Neuron (in vitro differentiated cells): ENCODE measurements around the gene ST3GAL4.

Source experiments
- H2AFZ ChIP-seq: one replicate; pipeline ENCODE4 v1.6.1; 2013; ENCODE audit warnings: low read depth, mild to moderate bottlenecking, inconsistent platforms, low read length, moderate library complexity
- H3K27me3 ChIP-seq: one replicate; pipeline ENCODE4 v1.6.1; 2013; ENCODE audit warnings: low read length; ENCODE audit not compliant: insufficient read depth
- H3K36me3 ChIP-seq: one replicate; pipeline ENCODE4 v1.6.1; 2013; ENCODE audit warnings: low read length; ENCODE audit not compliant: insufficient read depth
- H3K4me1 ChIP-seq: one replicate; pipeline ENCODE4 v1.6.1; 2013; ENCODE audit warnings: low read length; ENCODE audit not compliant: insufficient read depth
- H3K4me3 ChIP-seq: 2 replicates; pipeline ENCODE4 v1.5.1; 2013; ENCODE audit warnings: mild to moderate bottlenecking, low read length, moderate library complexity
- H3K9me3 ChIP-seq: one replicate; pipeline ENCODE4 v1.6.1; 2013; ENCODE audit warnings: low read length

ST3GAL4 gene

DNA sequence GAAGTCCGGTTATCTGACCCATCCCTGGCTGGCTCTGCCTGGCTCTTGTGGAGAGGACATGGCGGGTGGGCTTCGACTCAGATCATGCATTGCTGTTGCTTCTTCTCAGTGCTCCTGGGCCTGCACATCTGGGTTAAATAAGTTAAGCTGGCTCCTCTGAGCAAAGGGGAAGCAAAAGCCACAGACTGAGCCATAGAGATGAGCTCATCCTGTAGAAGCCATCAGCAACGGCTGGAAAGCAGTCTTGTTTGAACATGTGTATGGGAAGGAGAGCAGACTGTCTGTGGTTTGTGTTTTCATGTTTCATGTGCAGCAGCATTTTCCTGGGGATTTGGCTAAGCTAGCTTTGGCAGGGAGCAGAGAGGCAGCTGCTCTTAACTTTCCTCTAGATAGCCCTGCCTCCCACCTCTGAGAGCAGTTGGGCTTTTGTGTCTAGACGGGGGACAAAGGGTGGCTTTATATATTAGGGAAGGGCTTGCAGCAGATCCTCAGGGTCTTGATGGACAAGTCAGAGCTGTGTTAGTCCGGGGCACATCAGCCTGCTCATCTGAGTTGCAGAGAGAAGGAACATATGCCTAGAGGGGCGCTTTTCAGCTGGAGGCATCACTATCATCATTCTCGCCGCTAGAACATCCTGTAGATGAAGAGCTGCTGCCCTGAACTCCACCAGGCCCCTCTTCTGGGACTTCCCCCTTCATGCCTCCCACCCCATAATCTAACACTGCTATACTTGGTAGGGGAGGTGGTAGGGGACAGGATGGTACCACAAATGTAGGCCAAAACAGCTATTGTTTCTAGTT, 36.7 kb upstream of the ST3GAL4 start:
- H3K27me3 ChIP-seq = no peaks in the 10 kb centered on the region
- no peaks in the 10 kb centered on the region for H3K9me3 ChIP-seq
- H2AFZ ChIP-seq = no peak overlapping the region
- H3K36me3 ChIP-seq = no peaks in the 10 kb centered on the region
- H3K4me3 ChIP-seq = no peak overlapping the region
- no peaks in the 10 kb centered on the region for H3K4me1 ChIP-seq

DNA sequence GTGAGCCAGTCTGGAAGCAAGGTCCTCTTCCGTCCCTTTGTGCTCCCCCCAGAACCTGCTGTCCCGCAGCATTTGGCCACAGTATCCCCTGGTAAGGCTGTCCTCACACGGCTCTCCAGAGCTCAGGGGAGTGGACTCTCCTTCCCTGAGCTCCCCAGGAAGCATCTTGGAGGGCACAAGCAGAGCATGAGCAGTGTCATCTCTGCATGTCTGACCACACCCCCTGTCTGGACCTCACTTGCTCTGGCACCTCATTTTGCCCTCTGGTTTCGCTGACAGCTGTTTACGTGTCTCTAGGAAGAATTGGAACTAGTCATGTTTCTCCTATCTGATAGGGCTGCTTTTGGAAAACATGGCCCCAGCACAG, 36.1 kb upstream of the ST3GAL4 start:
- H2AFZ ChIP-seq = no peak overlapping the region
- no peaks in the 10 kb centered on the region for H3K4me1 ChIP-seq
- H3K4me3 ChIP-seq = no peak overlapping the region

DNA sequence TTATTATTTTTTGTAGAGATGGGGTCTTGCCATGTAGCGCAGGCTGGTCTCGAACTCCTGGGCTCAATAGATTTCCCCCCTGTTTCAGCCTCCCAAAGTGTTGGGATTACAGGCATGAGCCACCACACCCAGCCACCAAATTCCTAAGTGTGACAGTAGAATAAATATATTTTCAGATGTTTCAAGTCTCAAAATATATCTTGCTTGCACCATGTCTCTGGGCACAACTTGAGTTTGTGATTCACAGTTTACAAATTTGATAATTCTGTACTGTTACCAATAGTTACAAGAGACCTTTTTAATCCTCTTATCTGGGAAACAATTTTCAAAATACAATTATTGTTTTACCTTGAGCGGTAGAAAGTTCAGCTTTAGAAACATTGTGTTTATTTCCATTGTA, 32.5 kb upstream of the ST3GAL4 start:
- Histone ChIP-seq H3K9me3 (no peaks in the 10 kb centered on the region), H3K27me3 (no peaks in the 10 kb centered on the region), H3K4me1 (no peaks in the 10 kb centered on the region), H2AFZ (no peak overlapping the region), H3K4me3 (no peak overlapping the region), H3K36me3 (no peaks in the 10 kb centered on the region)

More for the DNA sequence above, 36.1 kb upstream of the ST3GAL4 start:
- Histone ChIP-seq H3K9me3 (no peaks in the 10 kb centered on the region), H3K27me3 (no peaks in the 10 kb centered on the region), H3K36me3 (no peaks in the 10 kb centered on the region)

DNA sequence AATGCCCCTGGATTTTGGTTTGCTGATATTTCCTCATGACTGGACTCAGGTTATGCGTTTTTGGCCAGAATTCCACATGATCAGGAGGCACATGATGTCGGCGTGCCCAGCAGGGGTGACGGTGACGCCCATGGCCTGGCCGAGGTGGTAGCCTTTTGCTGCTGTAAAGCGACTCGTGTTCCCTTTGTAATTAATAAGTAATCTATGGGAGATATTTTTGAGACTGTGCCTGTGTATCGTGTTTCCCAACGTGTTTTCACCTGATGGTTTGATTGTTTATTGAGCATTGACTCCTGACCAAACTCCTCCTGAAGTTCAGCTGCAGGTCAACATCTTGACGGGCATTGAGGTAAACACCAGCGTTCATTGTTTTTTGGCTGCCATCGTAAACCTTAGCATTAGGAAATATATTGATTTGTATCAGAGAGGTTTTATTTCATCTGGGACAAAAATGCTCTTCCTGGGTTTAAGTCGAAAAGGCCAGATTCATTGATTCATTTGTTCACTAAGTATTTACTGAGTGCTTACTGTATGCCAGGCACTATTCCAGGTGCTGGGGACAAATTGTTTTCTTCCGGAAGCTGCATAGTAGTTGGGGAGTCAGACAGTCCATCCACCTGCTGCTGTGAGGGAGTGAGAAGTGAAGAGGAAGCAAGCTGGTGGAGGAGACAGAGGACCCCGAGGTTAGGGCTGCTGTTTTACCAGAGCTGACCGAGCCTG, 28.0 kb upstream of the ST3GAL4 start:
- Histone ChIP-seq H3K9me3 (no peaks in the 10 kb centered on the region), H3K27me3 (no peaks in the 10 kb centered on the region), H3K4me1 (no peaks in the 10 kb centered on the region), H2AFZ (no peak overlapping the region), H3K4me3 (no peak overlapping the region), H3K36me3 (peaks cover 5% of the 10 kb centered on the region)

DNA sequence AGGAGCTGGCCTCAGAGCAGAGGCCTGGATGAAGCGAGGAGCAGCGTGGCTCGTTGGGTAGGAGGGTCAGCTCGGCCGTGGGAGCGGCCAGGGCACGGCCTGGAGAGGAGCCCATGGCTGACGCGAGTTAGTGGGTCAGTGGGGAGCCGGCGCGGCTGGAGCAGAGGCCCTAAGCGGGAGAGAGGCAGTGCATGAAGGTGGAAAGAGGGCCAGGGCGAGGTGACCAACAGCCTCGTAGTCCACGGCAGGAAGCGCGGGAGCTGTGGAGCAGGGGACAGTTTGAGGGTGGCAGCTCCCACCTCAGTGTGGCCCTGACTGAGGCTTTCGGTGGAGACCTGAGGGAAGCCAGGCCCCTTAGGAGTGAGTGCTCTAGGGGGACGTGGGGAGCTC, 27.5 kb upstream of the ST3GAL4 start:
- Histone ChIP-seq H3K9me3 (no peaks in the 10 kb centered on the region), H3K4me3 (no peak overlapping the region), H3K27me3 (no peaks in the 10 kb centered on the region), H2AFZ (no peak overlapping the region), H3K4me1 (no peaks in the 10 kb centered on the region), H3K36me3 (peaks cover 5% of the 10 kb centered on the region)

DNA sequence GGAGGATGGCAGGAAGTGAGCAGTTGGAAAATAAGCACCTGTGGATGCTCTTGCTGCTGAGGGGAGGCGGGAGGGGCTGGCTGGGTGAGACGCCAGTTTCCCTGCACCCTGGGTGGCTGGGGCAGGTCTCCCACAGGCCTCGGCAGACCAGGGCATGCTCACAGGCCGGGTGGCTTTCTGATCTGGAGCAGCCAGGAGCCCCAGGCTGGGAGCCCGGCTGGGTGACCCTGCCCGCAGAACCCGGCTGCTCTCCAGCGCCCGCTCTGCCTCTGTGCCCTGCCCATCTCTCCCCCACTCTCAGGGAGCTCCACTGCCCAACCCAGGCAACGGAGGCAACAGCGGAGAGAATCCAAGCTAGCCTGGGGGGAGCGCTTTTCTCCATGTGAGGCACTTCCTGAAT, 27.0 kb upstream of the ST3GAL4 start:
- no peak overlapping the region for H3K4me3 ChIP-seq
- no peaks in the 10 kb centered on the region for H3K9me3 ChIP-seq
- H3K36me3 ChIP-seq = peaks cover 5% of the 10 kb centered on the region
- H2AFZ ChIP-seq = no peak overlapping the region
- no peaks in the 10 kb centered on the region for H3K27me3 ChIP-seq
- no peaks in the 10 kb centered on the region for H3K4me1 ChIP-seq

DNA sequence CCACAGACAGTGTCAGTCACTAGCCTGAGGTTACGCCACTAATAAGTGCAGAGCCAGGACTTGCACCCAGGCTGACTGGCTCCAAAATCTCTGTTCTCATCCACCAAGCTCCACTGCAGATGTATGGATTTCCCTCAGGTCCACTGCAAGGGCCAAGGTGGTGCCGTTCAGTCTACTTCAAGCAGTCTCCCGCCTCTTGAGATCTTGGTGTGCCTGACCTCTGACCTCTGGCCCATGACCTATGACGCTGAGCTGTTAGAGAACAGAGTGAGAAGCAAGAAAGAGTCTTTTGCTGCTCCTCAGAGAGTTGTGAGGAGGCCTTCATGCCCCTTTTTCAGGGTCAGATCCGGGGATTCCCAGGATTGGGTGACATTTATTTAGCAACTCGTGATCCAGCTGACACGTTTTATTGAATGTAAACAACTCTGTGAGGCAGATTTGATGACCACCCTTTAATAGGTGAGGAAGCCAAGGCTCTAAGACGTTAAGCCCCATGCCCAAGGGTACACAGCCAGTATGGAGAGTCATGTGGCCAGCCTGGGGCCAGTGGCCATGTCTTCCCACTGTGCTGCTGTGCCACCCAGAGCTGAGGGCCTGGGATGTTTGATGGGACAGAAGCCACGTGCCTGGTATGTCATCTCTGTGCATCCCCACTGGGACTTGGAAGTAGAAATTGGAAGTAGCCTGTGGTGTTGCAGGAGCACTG, 26.4 kb upstream of the ST3GAL4 start:
- H2AFZ ChIP-seq = no peak overlapping the region
- no peaks in the 10 kb centered on the region for H3K27me3 ChIP-seq
- no peaks in the 10 kb centered on the region for H3K9me3 ChIP-seq
- H3K4me3 ChIP-seq = no peak overlapping the region
- H3K36me3 ChIP-seq = peaks cover 5% of the 10 kb centered on the region
- no peaks in the 10 kb centered on the region for H3K4me1 ChIP-seq

DNA sequence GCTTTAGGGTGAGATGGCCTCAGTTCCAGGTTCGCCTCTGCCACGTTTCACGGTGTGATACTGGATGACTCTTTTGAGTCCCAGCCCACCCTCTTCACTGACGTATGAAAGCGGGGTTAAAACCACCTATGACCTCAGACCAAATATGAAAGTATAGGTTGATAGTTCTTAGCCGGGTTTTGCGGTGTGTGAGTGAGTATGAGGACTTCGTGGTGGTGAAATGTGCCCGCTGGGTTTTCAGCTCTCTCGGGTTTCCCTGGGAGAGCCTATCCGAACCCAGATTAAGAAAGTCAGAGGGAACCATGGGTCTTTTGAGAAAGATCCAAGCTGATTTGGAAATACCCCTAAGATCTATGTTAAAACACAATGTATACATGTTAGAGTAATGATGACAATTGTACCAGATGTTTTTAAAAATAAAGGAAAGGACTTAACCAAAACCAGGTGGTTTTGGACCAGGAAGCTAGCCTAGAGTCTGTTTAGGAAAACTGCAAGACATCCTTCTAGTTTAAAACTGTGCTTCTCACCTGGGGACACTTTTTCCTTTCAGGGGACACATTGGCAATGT, 25.8 kb upstream of the ST3GAL4 start:
- no peaks in the 10 kb centered on the region for H3K9me3 ChIP-seq
- no peaks in the 10 kb centered on the region for H3K27me3 ChIP-seq
- H3K4me1 ChIP-seq = no peaks in the 10 kb centered on the region
- peaks cover 5% of the 10 kb centered on the region for H3K36me3 ChIP-seq
- H2AFZ ChIP-seq = no peak overlapping the region
- H3K4me3 ChIP-seq = no peak overlapping the region

DNA sequence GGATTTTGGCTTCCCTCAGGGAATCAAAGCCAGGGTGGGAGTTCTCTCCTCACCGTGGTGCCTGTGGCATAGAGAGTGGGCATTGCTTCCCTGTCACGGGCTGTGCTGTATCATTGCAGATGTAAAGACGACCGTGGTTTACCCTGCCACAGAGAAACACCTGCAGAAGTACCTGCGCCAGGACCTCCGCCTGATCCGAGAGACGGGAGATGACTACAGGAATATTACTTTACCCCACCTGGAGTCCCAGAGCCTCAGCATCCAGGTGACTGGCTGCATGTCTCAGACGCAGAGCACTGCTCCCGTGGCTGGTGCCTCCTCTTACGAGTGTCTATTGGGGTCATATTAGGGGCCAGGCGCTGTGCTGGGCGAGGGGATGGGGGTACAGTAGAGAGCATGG, 24.2 kb upstream of the ST3GAL4 start:
- no peaks in the 10 kb centered on the region for H3K27me3 ChIP-seq
- no peaks in the 10 kb centered on the region for H3K4me1 ChIP-seq
- no peak overlapping the region for H2AFZ ChIP-seq
- H3K36me3 ChIP-seq = peaks cover 5% of the 10 kb centered on the region
- H3K9me3 ChIP-seq = no peaks in the 10 kb centered on the region
- no peak overlapping the region for H3K4me3 ChIP-seq

DNA sequence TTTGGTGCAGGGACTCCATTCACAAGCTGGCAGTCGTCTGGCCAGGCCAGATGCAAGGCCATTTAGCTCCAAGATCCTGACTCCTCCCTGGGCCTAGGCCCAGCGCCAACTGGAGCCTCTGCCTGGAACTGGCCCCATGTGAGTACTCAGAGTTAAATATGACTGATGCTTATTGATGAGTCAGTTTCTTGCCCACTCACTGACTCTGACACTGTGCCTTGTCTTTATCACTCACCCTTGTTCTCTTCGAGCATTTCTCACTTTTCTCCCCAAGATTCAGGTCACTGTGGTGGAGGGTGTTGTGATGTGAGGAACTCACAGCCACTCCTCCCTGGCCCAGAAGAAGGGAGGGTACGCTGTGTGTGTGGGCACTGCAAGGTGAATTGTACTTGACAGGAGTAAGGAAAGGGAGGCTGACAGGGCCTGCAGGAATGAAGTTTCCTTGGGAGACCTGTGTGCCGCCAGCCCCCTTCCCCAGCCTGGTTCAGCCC, 23.2 kb upstream of the ST3GAL4 start:
- Histone ChIP-seq H3K4me1 (peaks cover 4% of the 10 kb centered on the region), H3K9me3 (no peaks in the 10 kb centered on the region), H3K27me3 (no peaks in the 10 kb centered on the region), H3K4me3 (no peak overlapping the region), H3K36me3 (peaks cover 5% of the 10 kb centered on the region), H2AFZ (no peak overlapping the region)

DNA sequence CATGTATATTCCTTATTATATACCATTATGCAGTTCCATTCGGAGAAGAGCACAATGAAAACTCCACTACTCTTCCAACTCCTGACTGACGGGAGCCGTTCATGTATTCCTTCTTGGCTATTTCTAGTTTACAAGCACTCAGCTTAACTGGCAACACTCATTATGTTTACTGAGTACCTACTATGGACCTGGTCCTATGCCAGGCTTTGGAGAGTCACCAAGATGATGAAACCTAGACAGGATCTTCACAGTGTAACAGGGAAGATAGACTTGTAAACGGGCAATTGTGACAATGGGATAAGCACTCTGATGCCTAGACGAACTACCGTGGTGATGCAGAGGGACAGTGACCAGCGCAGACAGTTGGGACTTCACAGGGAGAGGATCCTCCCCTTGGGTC, 22.3 kb upstream of the ST3GAL4 start:
- no peak overlapping the region for H2AFZ ChIP-seq
- peaks cover 8% of the 10 kb centered on the region for H3K36me3 ChIP-seq
- H3K27me3 ChIP-seq = no peaks in the 10 kb centered on the region
- H3K9me3 ChIP-seq = no peaks in the 10 kb centered on the region
- no peak overlapping the region for H3K4me3 ChIP-seq
- peaks cover 4% of the 10 kb centered on the region for H3K4me1 ChIP-seq

DNA sequence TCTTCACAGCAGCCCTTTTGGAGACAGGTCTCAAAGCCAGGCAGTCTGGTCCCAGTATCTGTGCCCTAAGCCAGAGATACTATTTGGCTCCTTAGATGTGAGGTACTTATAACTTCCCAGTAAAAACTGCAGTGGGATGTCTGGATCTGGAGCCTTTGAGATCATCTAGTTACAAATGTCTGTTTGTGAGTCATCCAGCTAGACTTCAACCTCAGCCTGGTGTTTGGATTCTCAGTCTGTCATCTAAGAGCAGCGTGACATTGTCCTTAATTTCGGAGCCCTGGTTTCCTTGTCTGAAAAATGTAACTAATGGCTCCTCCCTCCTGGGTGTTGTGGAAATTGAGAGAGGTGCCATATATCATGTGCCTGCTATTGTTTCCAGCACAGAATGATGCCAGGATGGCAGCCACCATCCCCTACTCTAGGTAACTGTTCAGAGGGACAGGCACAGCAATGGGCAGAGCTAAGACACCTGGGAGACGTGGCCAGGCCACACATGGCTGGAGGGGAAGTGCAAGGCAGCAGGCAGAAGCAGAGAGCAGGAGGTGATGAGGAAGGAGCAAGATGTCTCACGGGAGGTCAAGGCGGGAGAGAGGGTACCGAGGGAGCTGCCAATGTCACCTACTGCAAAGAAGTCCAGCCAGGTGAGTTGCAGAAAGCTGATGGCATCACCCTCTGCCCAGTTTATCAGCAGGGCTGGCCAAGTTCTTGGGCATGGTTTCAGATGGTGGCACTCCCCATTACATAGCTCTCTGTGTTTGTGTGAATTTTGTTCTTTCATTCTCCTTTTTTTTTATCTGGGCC, 20.6 kb upstream of the ST3GAL4 start:
- no peak overlapping the region for H3K4me3 ChIP-seq
- no peaks in the 10 kb centered on the region for H3K27me3 ChIP-seq
- H3K36me3 ChIP-seq = peaks cover 8% of the 10 kb centered on the region
- H3K4me1 ChIP-seq = peaks cover 7% of the 10 kb centered on the region
- no peak overlapping the region for H2AFZ ChIP-seq
- H3K9me3 ChIP-seq = no peaks in the 10 kb centered on the region
